T-helper 2 cell treated with Interferon-gamma antibody and Interleukin-4, amounts not matched to agents 5 μg/mL and 100 μg/mL, for 36 hours (primary cell): ENCODE measurements around the gene RNF207.

ENCODE experiments used
- DNase-seq: peaks from one replicate; pipeline ENCODE4 v3.0.0; 2021; ENCODE audit warnings: low spot score
- H3K27ac Mint-ChIP-seq: one replicate; pipeline ENCODE4 v1.8.0; 2021; ENCODE audit warnings: mild to moderate bottlenecking, mixed read lengths
- H3K27me3 Mint-ChIP-seq: one replicate; pipeline ENCODE4 v1.8.0; 2021; ENCODE audit warnings: low read depth, mixed read lengths
- H3K36me3 Mint-ChIP-seq: one replicate; pipeline ENCODE4 v1.8.0; 2021; ENCODE audit warnings: low read depth, mixed read lengths
- H3K4me1 Mint-ChIP-seq: one replicate; pipeline ENCODE4 v1.8.0; 2021; ENCODE audit warnings: low read depth, mixed read lengths
- H3K4me3 Mint-ChIP-seq: one replicate; pipeline ENCODE4 v1.8.0; 2022; ENCODE audit warnings: mild to moderate bottlenecking, moderate library complexity, mixed read lengths
- H3K9me3 Mint-ChIP-seq: one replicate; pipeline ENCODE4 v1.8.0; 2021; ENCODE audit warnings: mixed read lengths

RNF207 gene

GRCh38 chr1:6167391-6168303, 38.3 kb upstream of the RNF207 start:
- Mint-ChIP-seq H3K27ac (no peak overlapping the region), H3K4me1 (no peaks in the 10 kb centered on the region), H3K27me3 (no peaks in the 10 kb centered on the region), H3K36me3 (no peaks in the 10 kb centered on the region), H3K4me3 (no peak overlapping the region), H3K9me3 (no peaks in the 10 kb centered on the region)
- DNase-seq: no peak

- Mint-ChIP-seq H3K27me3 (no peaks in the 10 kb centered on the region), H3K9me3 (no peaks in the 10 kb centered on the region)
Measured at GRCh38 chr1:6168947-6169586, 36.9 kb upstream of the RNF207 start.

GRCh38 chr1:6170116-6170741, 35.7 kb upstream of the RNF207 start:
- DNase-seq: no peak
- no peaks in the 10 kb centered on the region for H3K4me1 Mint-ChIP-seq
- H3K36me3 Mint-ChIP-seq: no peaks in the 10 kb centered on the region
- H3K4me3 Mint-ChIP-seq: no peak overlapping the region
- no peak overlapping the region for H3K27ac Mint-ChIP-seq
- H3K27me3 Mint-ChIP-seq: no peaks in the 10 kb centered on the region
- H3K9me3 Mint-ChIP-seq: no peaks in the 10 kb centered on the region

More at GRCh38 chr1:6168947-6169586, 36.9 kb upstream of the RNF207 start:
- Mint-ChIP-seq H3K4me1 (no peaks in the 10 kb centered on the region), H3K36me3 (no peaks in the 10 kb centered on the region), H3K4me3 (no peak overlapping the region), H3K27ac (no peak overlapping the region)
- no peak for DNase-seq

- no peaks in the 10 kb centered on the region for H3K9me3 Mint-ChIP-seq
- DNase-seq: no peak
Measured at GRCh38 chr1:6170742-6171201, 35.1 kb upstream of the RNF207 start.

GRCh38 chr1:6171548-6172124, 34.3 kb upstream of the RNF207 start:
- Mint-ChIP-seq H3K4me1 (no peaks in the 10 kb centered on the region), H3K4me3 (no peak overlapping the region), H3K27me3 (peaks cover 3% of the 10 kb centered on the region), H3K9me3 (no peaks in the 10 kb centered on the region), H3K36me3 (no peaks in the 10 kb centered on the region), H3K27ac (no peak overlapping the region)
- no peak for DNase-seq

More at GRCh38 chr1:6170742-6171201, 35.1 kb upstream of the RNF207 start:
- Mint-ChIP-seq H3K4me3 (no peak overlapping the region), H3K27ac (no peak overlapping the region), H3K36me3 (no peaks in the 10 kb centered on the region), H3K4me1 (no peaks in the 10 kb centered on the region), H3K27me3 (no peaks in the 10 kb centered on the region)

- Mint-ChIP-seq H3K4me1 (no peaks in the 10 kb centered on the region), H3K4me3 (no peak overlapping the region)
- DNase-seq: no peak
Measured at GRCh38 chr1:6172549-6172948, 33.4 kb upstream of the RNF207 start.

GRCh38 chr1:6174621-6175410, 31.1 kb upstream of the RNF207 start:
- H3K4me3 Mint-ChIP-seq: no peak overlapping the region
- no peaks in the 10 kb centered on the region for H3K9me3 Mint-ChIP-seq
- no peaks in the 10 kb centered on the region for H3K4me1 Mint-ChIP-seq
- no peak for DNase-seq
- H3K27me3 Mint-ChIP-seq: peaks cover 24% of the 10 kb centered on the region
- H3K36me3 Mint-ChIP-seq: no peaks in the 10 kb centered on the region
- H3K27ac Mint-ChIP-seq: no peak overlapping the region

More at GRCh38 chr1:6172549-6172948, 33.4 kb upstream of the RNF207 start:
- H3K9me3 Mint-ChIP-seq: no peaks in the 10 kb centered on the region
- no peaks in the 10 kb centered on the region for H3K36me3 Mint-ChIP-seq
- H3K27ac Mint-ChIP-seq: no peak overlapping the region
- H3K27me3 Mint-ChIP-seq: peaks cover 10% of the 10 kb centered on the region

GRCh38 chr1:6175411-6175828, 30.5 kb upstream of the RNF207 start:
- Mint-ChIP-seq H3K27ac (no peak overlapping the region), H3K27me3 (peaks cover 24% of the 10 kb centered on the region), H3K9me3 (no peaks in the 10 kb centered on the region), H3K4me1 (no peaks in the 10 kb centered on the region), H3K4me3 (no peak overlapping the region), H3K36me3 (no peaks in the 10 kb centered on the region)
- no peak for DNase-seq

GRCh38 chr1:6176779-6177178, 29.1 kb upstream of the RNF207 start:
- Mint-ChIP-seq H3K9me3 (no peaks in the 10 kb centered on the region), H3K27me3 (peaks cover 37% of the 10 kb centered on the region), H3K4me3 (no peak overlapping the region), H3K4me1 (peaks cover 5% of the 10 kb centered on the region), H3K36me3 (no peaks in the 10 kb centered on the region), H3K27ac (no peak overlapping the region)
- no peak for DNase-seq

GRCh38 chr1:6177681-6178380, 28.1 kb upstream of the RNF207 start:
- DNase-seq: no peak
- no peaks in the 10 kb centered on the region for H3K9me3 Mint-ChIP-seq
- peaks cover 5% of the 10 kb centered on the region for H3K4me1 Mint-ChIP-seq
- no peak overlapping the region for H3K4me3 Mint-ChIP-seq
- H3K27me3 Mint-ChIP-seq: peaks cover 43% of the 10 kb centered on the region
- H3K27ac Mint-ChIP-seq: no peak overlapping the region
- peaks cover under 1% of the 10 kb centered on the region for H3K36me3 Mint-ChIP-seq

- Mint-ChIP-seq H3K4me1 (peaks cover 5% of the 10 kb centered on the region), H3K4me3 (no peak overlapping the region), H3K27me3 (peaks cover 46% of the 10 kb centered on the region), H3K9me3 (no peaks in the 10 kb centered on the region), H3K36me3 (peaks cover 2% of the 10 kb centered on the region), H3K27ac (no peak overlapping the region)
- DNase-seq: no peak
Measured at GRCh38 chr1:6178751-6179563, 27.0 kb upstream of the RNF207 start.

- no peaks in the 10 kb centered on the region for H3K9me3 Mint-ChIP-seq
- H3K36me3 Mint-ChIP-seq: peaks cover 6% of the 10 kb centered on the region
- H3K4me1 Mint-ChIP-seq: peaks cover 5% of the 10 kb centered on the region
- no peak overlapping the region for H3K4me3 Mint-ChIP-seq
- DNase-seq: no peak
- H3K27me3 Mint-ChIP-seq: peaks cover 46% of the 10 kb centered on the region
- H3K27ac Mint-ChIP-seq: no peak overlapping the region
Measured at GRCh38 chr1:6179564-6180175, 26.2 kb upstream of the RNF207 start.
